MG63 (cell line): Measurements from ENCODE around the gene PWWP2A. TPM values are rescaled to one million over a fixed set of nuclear protein-coding genes. Genes with fewer than 3 reads are reported as not detected.
"Not testable (repeated sequence)": the region's sequence is repeated elsewhere in the genome, so short reads cannot be mapped to it uniquely, and the experiment has no call there.

ENCODE experiments used
- DNase-seq: peaks from one replicate; pipeline ENCODE4 v3.0.0-alpha.2; 2020
- H3K27me3 ChIP-seq: fragments of 250-450 bp; sonication (Bioruptor Pico); 2 replicates; pipeline ENCODE4 v1.5.1; 2020; ENCODE audit warnings: mild to moderate bottlenecking, moderate library complexity
- H3K36me3 ChIP-seq: fragments of 250-450 bp; sonication (Bioruptor Pico); 2 replicates; pipeline ENCODE4 v1.5.1; 2020; ENCODE audit warnings: mild to moderate bottlenecking, moderate library complexity
- H3K4me3 ChIP-seq: fragments of 250-450 bp; sonication (Bioruptor Pico); 2 replicates; pipeline ENCODE4 v1.5.1; 2020; ENCODE audit warnings: mild to moderate bottlenecking, moderate library complexity
- H3K9me3 ChIP-seq: fragments of 250-450 bp; sonication (Bioruptor Pico); 2 replicates; pipeline ENCODE4 v1.5.1; 2020; ENCODE audit warnings: mild to moderate bottlenecking, moderate library complexity
- total RNA-seq: library from RNA; depleted of rRNA; stranded (reverse); fragments of >200 nt; shearing (Covaris generic); gene quantifications from 2 replicates; pipeline ENCODE4 v1.2.3, GENCODE V29; 2014; ENCODE audit warnings: low replicate concordance

The PWWP2A gene
- total RNA-seq, 1 experiment from 2014 or later = 20.4 TPM

GRCh38 chr5:160092514-160092913 is 26.7 kb downstream of the PWWP2A start:
- DNase-seq = no peak
- Histone ChIP-seq H3K9me3 (no peaks in the 10 kb centered on the region), H3K36me3 (peaks cover 35% of the 10 kb centered on the region), H3K27me3 (no peaks in the 10 kb centered on the region), H3K4me3 (no peak overlapping the region)

DNA sequence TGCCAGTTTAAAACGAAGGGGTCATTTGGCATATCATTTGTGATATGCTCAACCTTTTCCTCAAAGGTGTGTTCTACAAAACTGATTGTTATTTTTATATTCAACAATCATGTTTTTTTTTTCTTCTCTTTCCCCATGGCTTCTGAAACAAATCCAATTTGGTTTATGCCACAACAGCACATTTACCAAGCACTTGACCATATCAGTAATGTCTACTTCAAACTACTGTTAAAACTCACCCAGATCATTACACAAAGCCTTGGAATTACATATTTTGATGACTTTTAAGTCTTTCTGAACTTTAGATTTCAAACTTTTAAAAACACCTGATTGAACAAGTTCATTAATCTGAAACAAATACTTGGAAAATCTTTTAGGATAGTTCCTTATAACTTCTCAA is 29.2 kb downstream of the PWWP2A start:
- no peaks in the 10 kb centered on the region for H3K27me3 ChIP-seq
- H3K9me3 ChIP-seq = no peaks in the 10 kb centered on the region
- DNase-seq = no peak
- peaks cover 29% of the 10 kb centered on the region for H3K36me3 ChIP-seq
- no peak overlapping the region for H3K4me3 ChIP-seq

DNA sequence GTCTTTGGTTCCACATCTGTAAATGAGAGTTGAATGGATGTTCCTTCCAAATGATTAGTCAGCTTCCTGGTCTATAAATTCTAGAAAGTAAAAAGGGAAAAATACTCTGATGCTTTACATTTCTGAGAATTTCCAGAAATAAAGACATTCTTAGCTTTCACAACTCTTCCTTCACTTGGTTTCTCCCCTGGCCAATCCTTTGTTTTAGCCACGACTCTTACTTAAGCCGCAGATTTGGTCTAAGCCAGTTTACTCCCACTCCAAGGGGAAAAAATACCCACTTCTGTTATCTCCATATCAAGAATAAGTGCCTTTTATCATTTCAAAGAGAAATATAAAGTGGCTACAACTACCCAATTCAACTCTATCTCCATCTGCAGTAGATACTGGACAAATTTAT is 29.7 kb downstream of the PWWP2A start:
- Histone ChIP-seq H3K27me3 (no peaks in the 10 kb centered on the region), H3K9me3 (no peaks in the 10 kb centered on the region), H3K36me3 (peaks cover 29% of the 10 kb centered on the region), H3K4me3 (no peak overlapping the region)
- DNase-seq = no peak

GRCh38 chr5:160088805-160089204 is 30.4 kb downstream of the PWWP2A start:
- Histone ChIP-seq H3K36me3 (peaks cover 22% of the 10 kb centered on the region), H3K4me3 (no peak overlapping the region), H3K9me3 (no peaks in the 10 kb centered on the region), H3K27me3 (no peaks in the 10 kb centered on the region)
- DNase-seq = no peak

GRCh38 chr5:160087199-160087598 is 32.1 kb downstream of the PWWP2A start:
- DNase-seq = no peak
- Histone ChIP-seq H3K36me3 (peaks cover 6% of the 10 kb centered on the region), H3K4me3 (no peak overlapping the region)

GRCh38 chr5:160084144-160084543 is 35.1 kb downstream of the PWWP2A start:
- DNase-seq = no peak
- Histone ChIP-seq H3K9me3 (no peaks in the 10 kb centered on the region), H3K4me3 (no peak overlapping the region)

More at GRCh38 chr5:160087199-160087598, 32.1 kb downstream of the PWWP2A start:
- H3K9me3 ChIP-seq = no peaks in the 10 kb centered on the region
- H3K27me3 ChIP-seq = no peaks in the 10 kb centered on the region

DNA sequence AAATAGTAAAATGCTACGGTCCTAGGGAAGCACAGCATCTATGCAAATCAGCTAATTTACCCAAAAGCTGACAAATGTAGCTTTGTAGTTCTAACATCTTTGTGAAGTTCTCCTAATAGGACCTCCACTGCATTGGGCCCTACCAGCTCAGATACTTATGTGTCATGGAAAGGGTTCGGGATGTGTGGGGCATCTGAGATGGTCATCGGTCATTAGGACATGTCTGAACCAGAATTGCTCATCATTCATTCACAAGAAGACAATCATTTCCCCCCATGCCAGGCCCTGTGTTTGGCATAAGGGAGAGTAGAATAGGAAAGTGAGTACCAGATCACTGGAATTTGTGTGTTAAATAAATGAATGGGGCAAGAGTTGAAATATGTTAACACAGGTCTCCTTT is 35.7 kb downstream of the PWWP2A start:
- Histone ChIP-seq H3K4me3 (0 out of 2 replicates have a peak overlapping the region, but pooled peaks have one; percentile 1), H3K36me3 (peaks cover 5% of the 10 kb centered on the region), H3K9me3 (no peaks in the 10 kb centered on the region), H3K27me3 (no peaks in the 10 kb centered on the region)
- peak; percentile 79 for DNase-seq

More at GRCh38 chr5:160084144-160084543, 35.1 kb downstream of the PWWP2A start:
- peaks cover 5% of the 10 kb centered on the region for H3K36me3 ChIP-seq
- H3K27me3 ChIP-seq = no peaks in the 10 kb centered on the region

- no peaks in the 10 kb centered on the region for H3K9me3 ChIP-seq
- DNase-seq = peak; percentile 69
- H3K36me3 ChIP-seq = peaks cover 11% of the 10 kb centered on the region
- no peaks in the 10 kb centered on the region for H3K27me3 ChIP-seq
- H3K4me3 ChIP-seq = 0 out of 2 replicates have a peak overlapping the region, but pooled peaks have one; percentile 1
These were observed 36.4 kb downstream of the PWWP2A start for GRCh38 chr5:160082614-160083500.

GRCh38 chr5:160081495-160081894 is 37.8 kb downstream of the PWWP2A start:
- H3K9me3 ChIP-seq = no peaks in the 10 kb centered on the region
- no peaks in the 10 kb centered on the region for H3K27me3 ChIP-seq
- no peak for DNase-seq
- H3K36me3 ChIP-seq = peaks cover 11% of the 10 kb centered on the region
- H3K4me3 ChIP-seq = no peak overlapping the region

GRCh38 chr5:160079753-160080152 is 39.5 kb downstream of the PWWP2A start:
- DNase-seq = no peak

DNA sequence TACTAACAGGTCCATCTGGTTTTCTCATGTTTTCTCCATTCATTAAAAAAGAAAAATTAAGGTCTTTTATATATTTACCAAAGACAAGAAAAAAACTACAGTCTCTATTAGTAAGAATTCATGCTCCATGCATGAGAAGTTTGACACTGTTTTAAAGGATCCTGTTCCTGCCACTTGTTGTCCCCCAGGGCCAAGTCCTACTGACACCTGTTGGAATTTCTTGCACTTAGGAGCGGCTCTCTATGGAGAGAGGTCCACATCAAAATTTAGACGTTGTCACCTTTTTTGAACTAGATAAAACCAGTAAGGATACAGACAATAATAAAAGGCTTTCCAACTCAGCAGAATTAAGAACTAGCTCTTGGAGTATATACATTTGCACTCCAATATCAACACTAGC is 42.3 kb downstream of the PWWP2A start:
- Histone ChIP-seq H3K9me3 (no peaks in the 10 kb centered on the region), H3K27me3 (no peaks in the 10 kb centered on the region), H3K36me3 (peaks cover 19% of the 10 kb centered on the region), H3K4me3 (no peak overlapping the region)
- no peak for DNase-seq

More at GRCh38 chr5:160079753-160080152, 39.5 kb downstream of the PWWP2A start:
- Histone ChIP-seq H3K27me3 (no peaks in the 10 kb centered on the region), H3K36me3 (peaks cover 14% of the 10 kb centered on the region), H3K9me3 (no peaks in the 10 kb centered on the region), H3K4me3 (no peak overlapping the region)

DNA sequence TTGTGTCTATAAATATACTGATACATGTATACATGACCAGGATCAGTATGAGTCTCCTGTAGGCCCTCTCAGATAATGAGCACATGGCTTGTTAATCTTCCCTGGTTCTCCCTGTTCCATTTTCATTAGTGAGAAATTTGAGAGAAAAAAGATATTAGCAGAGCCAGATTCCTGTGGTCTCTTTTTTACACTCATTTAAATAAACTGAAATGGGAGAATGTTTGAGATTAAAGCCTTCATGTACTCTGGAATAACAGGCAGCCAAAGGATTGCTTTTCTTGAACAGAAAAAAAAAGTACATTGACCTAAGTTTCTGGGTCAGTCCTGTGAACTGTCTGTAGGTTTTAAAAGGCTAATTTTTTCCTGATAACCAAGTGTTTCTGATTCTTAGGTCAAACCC is 44.2 kb downstream of the PWWP2A start:
- Histone ChIP-seq H3K36me3 (peaks cover 17% of the 10 kb centered on the region), H3K9me3 (no peaks in the 10 kb centered on the region), H3K27me3 (no peaks in the 10 kb centered on the region), H3K4me3 (no peak overlapping the region)
- DNase-seq = no peak

DNA sequence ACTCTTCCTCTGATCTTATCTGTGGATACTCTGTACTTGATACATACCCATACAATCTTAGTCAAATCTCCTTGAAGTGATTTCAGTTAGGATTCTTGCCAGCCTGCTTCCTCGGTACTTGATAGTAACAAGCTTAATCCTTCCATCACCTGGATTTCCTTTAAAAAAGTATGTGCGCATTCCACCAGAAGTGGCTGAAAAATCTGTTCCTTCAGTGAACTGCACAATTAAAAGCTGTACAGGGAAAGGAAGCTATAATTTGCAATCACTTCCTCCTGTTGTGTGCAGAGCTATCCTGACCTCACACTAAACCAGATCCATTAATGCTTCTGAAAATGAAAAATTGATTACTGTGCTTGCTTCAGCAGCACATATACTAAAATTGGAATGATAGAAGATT is 47.3 kb downstream of the PWWP2A start:
- DNase-seq = no peak
- Histone ChIP-seq H3K4me3 (no peak overlapping the region), H3K36me3 (peaks cover 31% of the 10 kb centered on the region)

DNA sequence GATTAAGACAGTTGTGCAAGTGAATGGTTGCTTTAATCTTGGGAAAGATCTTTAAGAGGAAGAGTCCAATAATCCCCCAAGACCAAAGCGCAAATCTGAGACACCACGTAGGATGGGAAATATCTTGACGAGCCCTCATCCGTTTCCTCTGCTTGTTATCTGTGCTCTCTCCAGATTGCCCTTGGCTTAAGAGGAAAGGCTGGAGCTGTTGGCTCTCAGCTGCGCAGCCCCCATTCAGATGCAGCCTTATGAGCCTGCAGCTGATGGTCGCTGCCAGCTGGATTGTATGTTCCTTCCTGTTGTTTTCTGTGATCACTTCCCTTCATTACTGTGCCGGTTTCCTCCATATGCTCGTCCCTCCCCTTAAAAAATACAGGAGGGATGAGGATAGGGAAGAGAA is 47.7 kb downstream of the PWWP2A start:
- DNase-seq = no peak
- H3K9me3 ChIP-seq = no peaks in the 10 kb centered on the region
- no peaks in the 10 kb centered on the region for H3K27me3 ChIP-seq
- no peak overlapping the region for H3K4me3 ChIP-seq
- peaks cover 30% of the 10 kb centered on the region for H3K36me3 ChIP-seq

More for the DNA sequence above, 47.3 kb downstream of the PWWP2A start:
- Histone ChIP-seq H3K9me3 (no peaks in the 10 kb centered on the region), H3K27me3 (no peaks in the 10 kb centered on the region)

- not testable (repeated sequence) for H3K4me3 ChIP-seq, H3K9me3 ChIP-seq, DNase-seq
These were observed 50.1 kb downstream of the PWWP2A start for GRCh38 chr5:160069120-160069519.

GRCh38 chr5:160064995-160065614 is 54.1 kb downstream of the PWWP2A start:
- H3K4me3 ChIP-seq = no peak overlapping the region
- no peaks in the 10 kb centered on the region for H3K9me3 ChIP-seq
- no peaks in the 10 kb centered on the region for H3K27me3 ChIP-seq
- peaks cover 63% of the 10 kb centered on the region for H3K36me3 ChIP-seq
- no peak for DNase-seq

More at GRCh38 chr5:160069120-160069519, 50.1 kb downstream of the PWWP2A start:
- H3K36me3 ChIP-seq = peaks cover 46% of the 10 kb centered on the region
- not testable (repeated sequence) for H3K27me3 ChIP-seq

DNA sequence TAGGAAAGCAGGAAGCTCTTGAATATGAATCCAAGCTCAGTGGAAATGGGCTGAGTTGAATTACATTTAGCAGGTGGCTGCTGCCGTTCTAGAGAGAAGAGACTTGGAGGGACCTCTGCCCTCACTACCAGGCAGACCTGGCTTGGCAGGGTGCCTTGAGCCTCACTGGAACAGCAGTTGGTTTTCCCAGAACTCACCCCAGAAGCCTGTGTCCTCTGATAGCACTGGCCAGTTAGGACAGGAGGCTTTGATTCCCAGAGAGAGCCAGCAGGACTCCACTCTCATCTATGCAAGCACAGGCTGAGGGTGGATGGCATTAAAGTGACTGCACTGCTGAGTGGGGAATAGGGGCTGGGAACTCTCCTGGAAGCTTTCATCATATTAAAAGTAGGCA is 54.8 kb downstream of the PWWP2A start:
- peaks cover 63% of the 10 kb centered on the region for H3K36me3 ChIP-seq
- no peaks in the 10 kb centered on the region for H3K9me3 ChIP-seq
- no peaks in the 10 kb centered on the region for H3K27me3 ChIP-seq

More for the DNA sequence above, 54.8 kb downstream of the PWWP2A start:
- no peak overlapping the region for H3K4me3 ChIP-seq
- no peak for DNase-seq
